Endothelial cell of umbilical vein (primary cell): ENCODE measurements around the gene NEURL1B. TPM values are rescaled to one million over a fixed set of nuclear protein-coding genes. Genes with fewer than 3 reads are reported as not detected.

Experiments used
- BruUV-seq: library from RNA; stranded (reverse); fragments of 400-500 nt; replicated peaks from 2 replicates; lab custom pipeline; 2021; lab: Mats Ljungman, UMichigan
- CTCF ChIA-PET: fragments of 300-600, 350-600 bp; sonication (Branson Sonifier 250); formaldehyde crosslinking; loops from one replicate; lab custom pipeline; 2021; ENCODE audit warnings: antibody characterized with exemption, inconsistent platforms; lab: Charles Lee
- POLR2A ChIA-PET: fragments of 300-600, 350-600 bp; sonication (Branson Sonifier 250); formaldehyde crosslinking; loops from one replicate; lab custom pipeline; 2021; ENCODE audit warnings: antibody characterized with exemption, inconsistent platforms; lab: Charles Lee
- DNase-seq: peaks from one replicate; pipeline ENCODE4 v3.0.0-alpha.2; 2011; ENCODE audit warnings: low read depth, low spot score
- FAIRE-seq: peaks from 2 replicates; lab custom pipeline; 2011; peaks lifted over from hg19 to GRCh38; lab: Jason Lieb, UNC
- H2AFZ ChIP-seq: 2 replicates; pipeline ENCODE4 v1.6.0; 2012; ENCODE audit warnings: low read depth, low read length, control low read depth, inconsistent platforms
- H3K27ac ChIP-seq: 2 replicates; pipeline ENCODE4 v1.5.1; 2011; ENCODE audit warnings: low read depth, mild to moderate bottlenecking, control low read depth, low read length, moderate library complexity; ENCODE audit not compliant: insufficient read depth
- H3K27me3 ChIP-seq, 2 experiments: 2 replicates each; pipeline versions ENCODE4 v1.6.0 to v1.6.1; 2011; ENCODE audit warnings: low read length in 2 of 2, mixed read lengths in 1 of 2; ENCODE audit not compliant: control insufficient read depth in 2 of 2, insufficient read depth in 2 of 2
- H3K36me3 ChIP-seq, 2 experiments: 2 replicates in 1 of 2; 3 replicates in 1 of 2; pipeline ENCODE4 v1.5.1; 2011; ENCODE audit warnings: low read length in 2 of 2, mild to moderate bottlenecking in 1 of 2, moderate library complexity in 1 of 2; ENCODE audit not compliant: control insufficient read depth in 2 of 2, insufficient read depth in 2 of 2; ENCODE audit errors: extremely low read depth in 1 of 2
- H3K4me1 ChIP-seq: 3 replicates; pipeline ENCODE4 v1.5.1; 2011; ENCODE audit warnings: mild to moderate bottlenecking, low read length; ENCODE audit not compliant: control insufficient read depth, insufficient read depth; ENCODE audit errors: extremely low read depth
- H3K4me2 ChIP-seq: 2 replicates; pipeline ENCODE4 v1.6.1; 2011; ENCODE audit warnings: low read length, control low read depth, mixed read lengths; ENCODE audit not compliant: insufficient read depth
- H3K4me3 ChIP-seq, 3 experiments: fragments of 200-600 bp in 1 of 3; sonication (generic), shearing (Covaris generic) in 1 of 3; replicated peaks in 1 of 3; 2 replicates each; pipeline ENCODE4 v1.5.1; 2011 to 2016; ENCODE audit warnings: control low read depth in 3 of 3, low read length in 3 of 3, mild to moderate bottlenecking in 2 of 3, inconsistent platforms in 1 of 3, low read depth in 1 of 3, moderate library complexity in 1 of 3; ENCODE audit not compliant: insufficient read depth in 1 of 3
- H3K79me2 ChIP-seq: 2 replicates; pipeline ENCODE4 v1.6.0; 2012; ENCODE audit warnings: low read length, inconsistent platforms; ENCODE audit not compliant: control insufficient read depth, insufficient read depth
- H3K9ac ChIP-seq: replicated peaks from 2 replicates; pipeline ENCODE3; 2011; ENCODE audit warnings: low read length, control low read depth; ENCODE audit not compliant: insufficient read depth; ENCODE audit errors: extremely low read depth
- H3K9me1 ChIP-seq: replicated peaks from 3 replicates; pipeline ENCODE4 v1.6.0; 2011; ENCODE audit warnings: mild to moderate bottlenecking, low read length; ENCODE audit not compliant: control insufficient read depth, insufficient read depth; ENCODE audit errors: extremely low read depth
- H3K9me3 ChIP-seq: replicated peaks from 2 replicates; pipeline ENCODE4 v1.5.1; 2012; ENCODE audit warnings: low read length, inconsistent platforms; ENCODE audit not compliant: control insufficient read depth, insufficient read depth
- H4K20me1 ChIP-seq: replicated peaks from 2 replicates; pipeline ENCODE3; 2011; ENCODE audit warnings: mild to moderate bottlenecking, low read length; ENCODE audit not compliant: control insufficient read depth, insufficient read depth; ENCODE audit errors: extremely low read depth
- EZH2 ChIP-seq: IDR thresholded peaks from 2 replicates; pipeline ENCODE4 v1.6.1; 2012; ENCODE audit warnings: borderline replicate concordance, low read depth, mild to moderate bottlenecking, moderate library complexity, low read length, inconsistent platforms; ENCODE audit not compliant: severe bottlenecking
- FOS ChIP-seq: IDR thresholded peaks from 2 replicates; pipeline ENCODE4 v1.6.1; 2011; ENCODE audit warnings: mild to moderate bottlenecking, low read length, moderate library complexity, borderline replicate concordance; ENCODE audit not compliant: insufficient read depth
- GATA2 ChIP-seq: IDR thresholded peaks from 2 replicates; pipeline ENCODE4 v1.7.0; 2011; ENCODE audit warnings: low read depth, mild to moderate bottlenecking, moderate library complexity, mixed read lengths, low read length; ENCODE audit not compliant: insufficient read length, insufficient read depth
- JUN ChIP-seq: IDR thresholded peaks from 2 replicates; pipeline ENCODE4 v1.6.1; 2011; ENCODE audit warnings: borderline replicate concordance, low read depth; ENCODE audit not compliant: insufficient read length, insufficient read depth
- MYC ChIP-seq: IDR thresholded peaks from one replicate; pipeline ENCODE4 v1.6.1; 2011; ENCODE audit warnings: mild to moderate bottlenecking, low read depth, low read length
- POLR2A ChIP-seq: IDR thresholded peaks from 2 replicates; pipeline ENCODE4 v1.6.1; 2012; ENCODE audit warnings: low read depth, mild to moderate bottlenecking, control low read depth, low read length
- POLR2AphosphoS5 ChIP-seq: IDR thresholded peaks from 2 replicates; pipeline ENCODE4 v1.6.1; 2012; ENCODE audit warnings: low read depth, mild to moderate bottlenecking, control low read depth, low read length, moderate library complexity; ENCODE audit not compliant: insufficient read depth
- dilution Hi-C: fragments of 300-500 bp; cut with MboI; formaldehyde crosslinking; loops from one replicate; pipeline ENCODE4 v1.15.0; 2019; ENCODE audit warnings: low sequenced_read_pairs; ENCODE audit not compliant: extremely low pct_ligation_motif_present
- intact Hi-C: fragments of 100-400 bp; cut with micrococcal nuclease; formaldehyde crosslinking; loops from one replicate; pipeline ENCODE4 v1.10.0; 2022
- polyA plus RNA-seq, 4 experiments: library from polyadenylated mRNA; depleted of rRNA in 3 of 4; stranded (reverse) in 3 of 4; unstranded in 1 of 4; fragments of >200 nt; gene quantifications; 2 replicates each; pipeline versions ENCODE4 v1.2.1 to v1.2.3, GENCODE V29; 2011 to 2012; ENCODE audit warnings: missing spikeins in 1 of 4
- total RNA-seq: library from RNA; stranded (reverse); gene quantifications from 2 replicates; pipeline ENCODE4 v1.2.3, GENCODE V29; 2021
- TF ChIP-seq, protein P1 (sequence below): IDR thresholded peaks from 2 replicates; pipeline ENCODE4 v1.6.1; 2011; ENCODE audit not compliant: insufficient read depth, insufficient read length
- TF ChIP-seq, protein P2 (sequence below), 2 donors: IDR thresholded peaks; 1 replicate in 1 of 2; 2 replicates in 1 of 2; pipeline ENCODE4 v1.5.1; 2011; ENCODE audit warnings: low read length in 2 of 2, mild to moderate bottlenecking in 2 of 2, moderate library complexity in 2 of 2, control low read depth in 1 of 2, inconsistent platforms in 1 of 2, low read depth in 1 of 2; ENCODE audit not compliant: insufficient read depth in 1 of 2; ENCODE audit errors: extremely low read depth in 1 of 2

The NEURL1B gene
- total and polyA plus RNA-seq, 2 donors (not counting 3 experiments of a cell fraction or from before 2014, with no cell fraction given), result 0.44 to 1.6 TPM

DNA sequence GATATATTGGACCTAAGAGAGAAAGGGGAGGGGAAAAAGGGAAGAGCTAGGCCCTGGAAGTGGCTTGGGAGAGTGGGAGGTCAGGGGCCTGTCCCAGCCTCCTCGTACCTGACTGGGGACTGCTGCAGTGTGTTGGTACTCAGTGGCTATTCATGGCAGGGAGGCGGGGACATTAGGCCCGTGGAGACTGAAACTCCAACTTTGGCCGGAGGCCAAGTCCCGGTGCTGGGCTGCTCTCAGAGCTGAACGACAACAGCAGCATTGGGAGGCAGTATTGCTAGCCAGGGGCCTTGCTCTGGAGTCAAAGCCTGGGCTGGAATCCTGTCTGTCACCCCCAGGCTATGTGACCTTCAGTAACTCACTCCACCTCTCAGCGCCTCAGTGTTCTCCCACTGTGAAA, 37.8 kb downstream of the NEURL1B start:
- H3K9me1 ChIP-seq, result no peaks in the 10 kb centered on the region
- ChIA-PET POLR2A (no interaction called here), CTCF (interaction anchor here (1.0 kb wide), 1 partner anchor 217 kb away, joined by 3 read pairs; no protein-coding TSS in a partner anchor)
- H3K4me2 ChIP-seq, result no peak overlapping the region
- no peaks in the 10 kb centered on the region for H3K36me3 ChIP-seq
- no peak overlapping the region for H2AFZ ChIP-seq
- intact Hi-C loops (no loop called here), dilution Hi-C loops (no loop called here)
- DNase-seq (no peak), FAIRE-seq (no peak)
- peaks cover 8 to 12% of the 10 kb centered on the region in 2 experiments for H3K27me3 ChIP-seq
- no peaks in the 10 kb centered on the region for H3K4me1 ChIP-seq
- H3K4me3 ChIP-seq, result no peak overlapping the region
- TF ChIP-seq MYC, result no peak
- TF ChIP-seq POLR2A, result no peak
- TF ChIP-seq, protein P1, sequence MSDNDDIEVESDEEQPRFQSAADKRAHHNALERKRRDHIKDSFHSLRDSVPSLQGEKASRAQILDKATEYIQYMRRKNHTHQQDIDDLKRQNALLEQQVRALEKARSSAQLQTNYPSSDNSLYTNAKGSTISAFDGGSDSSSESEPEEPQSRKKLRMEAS, result no peak
- TF ChIP-seq, protein P2, sequence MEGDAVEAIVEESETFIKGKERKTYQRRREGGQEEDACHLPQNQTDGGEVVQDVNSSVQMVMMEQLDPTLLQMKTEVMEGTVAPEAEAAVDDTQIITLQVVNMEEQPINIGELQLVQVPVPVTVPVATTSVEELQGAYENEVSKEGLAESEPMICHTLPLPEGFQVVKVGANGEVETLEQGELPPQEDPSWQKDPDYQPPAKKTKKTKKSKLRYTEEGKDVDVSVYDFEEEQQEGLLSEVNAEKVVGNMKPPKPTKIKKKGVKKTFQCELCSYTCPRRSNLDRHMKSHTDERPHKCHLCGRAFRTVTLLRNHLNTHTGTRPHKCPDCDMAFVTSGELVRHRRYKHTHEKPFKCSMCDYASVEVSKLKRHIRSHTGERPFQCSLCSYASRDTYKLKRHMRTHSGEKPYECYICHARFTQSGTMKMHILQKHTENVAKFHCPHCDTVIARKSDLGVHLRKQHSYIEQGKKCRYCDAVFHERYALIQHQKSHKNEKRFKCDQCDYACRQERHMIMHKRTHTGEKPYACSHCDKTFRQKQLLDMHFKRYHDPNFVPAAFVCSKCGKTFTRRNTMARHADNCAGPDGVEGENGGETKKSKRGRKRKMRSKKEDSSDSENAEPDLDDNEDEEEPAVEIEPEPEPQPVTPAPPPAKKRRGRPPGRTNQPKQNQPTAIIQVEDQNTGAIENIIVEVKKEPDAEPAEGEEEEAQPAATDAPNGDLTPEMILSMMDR (IDR thresholded peaks at IDR 0.05; ENCODE audit: extremely low read depth in 1 of 2, insufficient read depth in 1 of 2, low read depth in 1 of 2, low read length in 2 of 2), result no peak
- TF ChIP-seq EZH2, result no peak
- TF ChIP-seq FOS, result no peak
- TF ChIP-seq POLR2AphosphoS5, result no peak
- TF ChIP-seq JUN, result no peak
- no peak for TF ChIP-seq GATA2
- no peak overlapping the region for H3K9ac ChIP-seq
- H3K27ac ChIP-seq, result no peak overlapping the region
- H4K20me1 ChIP-seq, result no peaks in the 10 kb centered on the region
- H3K79me2 ChIP-seq, result no peaks in the 10 kb centered on the region
- H3K9me3 ChIP-seq, result no peaks in the 10 kb centered on the region
- no TSS peak for BruUV-seq
